Gastroesophageal sphincter (tissue), 4 donors: ENCODE measurements around the gene POLN. TPM values are rescaled to one million over a fixed set of nuclear protein-coding genes. Genes with fewer than 3 reads are reported as not detected.

Source experiments
- ATAC-seq: fragments of 150-250 bp; one replicate; pipeline ENCODE4 v1.9.1; 2016; ENCODE audit warnings: mild to moderate bottlenecking, moderate library complexity
- H3K27ac ChIP-seq, 4 donors: fragments of 200-600 bp; sonication (generic) in 3 of 4; 1 replicate in 3 of 4; 2 replicates in 1 of 4; pipeline ENCODE4 v1.5.1; 2016 to 2019
- H3K27me3 ChIP-seq: fragments of 200-600 bp; sonication (generic); one replicate; pipeline ENCODE4 v1.5.1; 2019
- H3K36me3 ChIP-seq, 2 donors: fragments of 200-600 bp; sonication (generic); one replicate each; pipeline ENCODE4 v1.5.1; 2019; ENCODE audit warnings: control low read depth in 1 of 2
- H3K4me1 ChIP-seq, 3 donors: fragments of 200-600 bp; sonication (generic); 1 replicate in 2 of 3; 2 replicates in 1 of 3; pipeline ENCODE4 v1.5.1; 2016 to 2019; ENCODE audit warnings: control low read depth in 2 of 3
- H3K4me3 ChIP-seq, 2 donors: fragments of 200-600 bp; sonication (generic); one replicate each; pipeline ENCODE4 v1.5.1; 2019; ENCODE audit warnings: mild to moderate bottlenecking in 1 of 2, moderate library complexity in 1 of 2
- H3K9me3 ChIP-seq, 3 donors: fragments of 200-600 bp; sonication (generic); one replicate each; pipeline ENCODE4 v1.5.1; 2017 to 2019; ENCODE audit warnings: control low read depth in 2 of 3
- EP300 ChIP-seq: sonication (generic); formaldehyde crosslinking; IDR thresholded peaks from one replicate; pipeline ENCODE4 v1.6.1; 2017; ENCODE audit warnings: antibody characterized with exemption, mild to moderate bottlenecking
- POLR2A ChIP-seq, 2 donors: fragments of 450-650 bp; IDR thresholded peaks; one replicate each; pipeline ENCODE4 v1.6.1; 2017; ENCODE audit warnings: antibody characterized with exemption in 2 of 2, mild to moderate bottlenecking in 2 of 2, moderate library complexity in 1 of 2
- POLR2AphosphoS5 ChIP-seq: sonication (generic); formaldehyde crosslinking; IDR thresholded peaks from one replicate; pipeline ENCODE4 v1.6.1; 2017; ENCODE audit warnings: antibody characterized with exemption
- WGBS, 2 donors: methylation state at CpG; one replicate each; pipeline ENCODE4 v1.1.5; 2018; ENCODE audit warnings: low coverage in 1 of 2; 5-methylcytosine and 5-hydroxymethylcytosine counted together
- total RNA-seq, 4 donors: library from RNA; depleted of rRNA; stranded (reverse); fragments of >200 nt; gene quantifications; one replicate each; pipeline ENCODE4 v1.1.0, GENCODE V29; 2016
- TF ChIP-seq, protein P1 (sequence below), 4 experiments: fragments of 200-600 bp in 2 of 4; fragments of 450-650 bp in 2 of 4; sonication (generic) in 1 of 4; IDR thresholded peaks; one replicate each; pipeline ENCODE4 v1.5.1; 2017 to 2019; ENCODE audit warnings: antibody characterized with exemption in 4 of 4, mild to moderate bottlenecking in 2 of 4, moderate library complexity in 2 of 4

POLN gene
- total RNA-seq, 4 donors from 2014 or later, result 1.5 to 4.6 (median 2.6) TPM

GRCh38 chr4:2247128-2248043, 5.5 kb upstream of the POLN start:
- peaks cover 0 to 72% of the 10 kb centered on the region in 2 donors for H3K36me3 ChIP-seq
- no peak for ATAC-seq
- 100% methylated on average over 1 of the region's 42 CpGs; no CpG with 5 or more reads in 1 of the 2 donors for WGBS, 2 donors
- no peaks in the 10 kb centered on the region for H3K9me3 ChIP-seq
- H3K4me1 ChIP-seq, result peaks cover 0 to 35% (median 0%) of the 10 kb centered on the region in 3 donors
- H3K27ac ChIP-seq, result no peak overlapping the region
- H3K27me3 ChIP-seq, result no peaks in the 10 kb centered on the region
- no peak overlapping the region for H3K4me3 ChIP-seq
- no peak for TF ChIP-seq POLR2A (IDR thresholded peaks at IDR 0.05)
- TF ChIP-seq EP300, result no peak
- no peak for TF ChIP-seq POLR2AphosphoS5
- TF ChIP-seq, protein P1, sequence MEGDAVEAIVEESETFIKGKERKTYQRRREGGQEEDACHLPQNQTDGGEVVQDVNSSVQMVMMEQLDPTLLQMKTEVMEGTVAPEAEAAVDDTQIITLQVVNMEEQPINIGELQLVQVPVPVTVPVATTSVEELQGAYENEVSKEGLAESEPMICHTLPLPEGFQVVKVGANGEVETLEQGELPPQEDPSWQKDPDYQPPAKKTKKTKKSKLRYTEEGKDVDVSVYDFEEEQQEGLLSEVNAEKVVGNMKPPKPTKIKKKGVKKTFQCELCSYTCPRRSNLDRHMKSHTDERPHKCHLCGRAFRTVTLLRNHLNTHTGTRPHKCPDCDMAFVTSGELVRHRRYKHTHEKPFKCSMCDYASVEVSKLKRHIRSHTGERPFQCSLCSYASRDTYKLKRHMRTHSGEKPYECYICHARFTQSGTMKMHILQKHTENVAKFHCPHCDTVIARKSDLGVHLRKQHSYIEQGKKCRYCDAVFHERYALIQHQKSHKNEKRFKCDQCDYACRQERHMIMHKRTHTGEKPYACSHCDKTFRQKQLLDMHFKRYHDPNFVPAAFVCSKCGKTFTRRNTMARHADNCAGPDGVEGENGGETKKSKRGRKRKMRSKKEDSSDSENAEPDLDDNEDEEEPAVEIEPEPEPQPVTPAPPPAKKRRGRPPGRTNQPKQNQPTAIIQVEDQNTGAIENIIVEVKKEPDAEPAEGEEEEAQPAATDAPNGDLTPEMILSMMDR (IDR thresholded peaks at IDR 0.05), result no peak

- Histone ChIP-seq H3K27ac (peak overlapping the region in 1 of 4 donors; percentile 64), H3K4me1 (peaks cover 0 to 38% (median 0%) of the 10 kb centered on the region in 3 donors), H3K9me3 (no peaks in the 10 kb centered on the region), H3K4me3 (no peak overlapping the region), H3K27me3 (no peaks in the 10 kb centered on the region), H3K36me3 (peaks cover 0 to 64% of the 10 kb centered on the region in 2 donors)
- ATAC-seq, result no peak
- WGBS, 2 donors, result no CpG with 5 or more reads among the region's 19 CpGs
- TF ChIP-seq EP300, result no peak
- TF ChIP-seq, protein P1 (IDR thresholded peaks at IDR 0.05), result no peak
- TF ChIP-seq POLR2A (IDR thresholded peaks at IDR 0.05), result no peak
- no peak for TF ChIP-seq POLR2AphosphoS5
These were observed 4.6 kb upstream of the POLN start for GRCh38 chr4:2246384-2247127.

GRCh38 chr4:2245787-2246275, 3.9 kb upstream of the POLN start:
- TF ChIP-seq POLR2AphosphoS5 (no peak), POLR2A (IDR thresholded peaks at IDR 0.05) (no peak), EP300 (no peak)
- TF ChIP-seq, protein P1 (IDR thresholded peaks at IDR 0.05), result no peak
- Histone ChIP-seq H3K4me1 (peaks cover under 1 to 44% (median under 1%) of the 10 kb centered on the region in 3 donors), H3K36me3 (peaks cover 0 to 56% of the 10 kb centered on the region in 2 donors), H3K4me3 (no peak overlapping the region), H3K27ac (peak overlapping the region in 3 of 4 donors; percentile 2 to 64 (median 42)), H3K27me3 (no peaks in the 10 kb centered on the region), H3K9me3 (no peaks in the 10 kb centered on the region)
- ATAC-seq, result no peak
- 55 to 78% methylated on average over 3 to 6 of the region's 7 CpGs for WGBS, 2 donors

DNA sequence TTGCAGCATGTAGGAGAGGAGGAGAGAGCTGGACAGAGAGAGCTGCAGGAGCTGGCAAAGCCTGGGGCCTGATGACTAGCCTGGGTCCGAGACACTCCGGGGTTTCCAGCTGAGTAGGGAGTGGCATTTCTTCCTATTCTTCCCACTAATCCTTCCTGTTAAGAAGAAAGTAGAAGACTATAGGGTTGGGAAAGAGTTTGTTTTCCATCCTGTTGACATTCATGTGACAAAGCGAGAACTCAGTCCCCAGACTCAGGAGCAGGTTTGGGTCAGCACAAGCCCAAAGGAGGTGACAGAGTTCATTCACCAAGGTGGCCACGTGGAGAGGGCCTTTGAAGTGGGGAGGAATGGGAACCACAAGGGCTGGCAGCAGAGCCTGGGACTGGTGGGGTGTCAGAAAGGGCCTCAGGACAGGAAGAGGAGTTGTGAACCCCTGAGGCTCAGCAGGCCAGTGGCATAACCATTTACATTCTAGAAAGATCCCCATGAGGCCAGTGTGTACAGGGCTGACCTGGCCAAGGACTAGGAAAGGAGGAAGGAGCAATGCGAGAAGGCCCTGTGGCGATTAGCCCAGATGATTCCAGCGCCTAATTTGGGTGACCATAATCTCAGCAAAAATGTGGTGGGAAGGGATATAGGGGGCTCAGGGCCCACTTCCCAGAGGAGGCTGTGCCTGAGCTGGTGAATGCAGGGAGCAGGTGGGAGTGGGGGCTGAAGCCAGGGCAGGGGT, 3.3 kb upstream of the POLN start:
- TF ChIP-seq EP300, result no peak
- WGBS, 2 donors, result 57 to 63% methylated on average over 6 to 7 of the region's 7 CpGs
- H3K27ac ChIP-seq, result peak overlapping the region in 3 of 4 donors; percentile 2 to 64 (median 42)
- ATAC-seq, result no peak
- no peak overlapping the region for H3K4me3 ChIP-seq
- peaks cover 5 to 50% (median 6%) of the 10 kb centered on the region in 3 donors for H3K4me1 ChIP-seq
- no peaks in the 10 kb centered on the region for H3K9me3 ChIP-seq
- H3K27me3 ChIP-seq, result no peaks in the 10 kb centered on the region
- H3K36me3 ChIP-seq, result peaks cover 0 to 50% of the 10 kb centered on the region in 2 donors
